Inflammatory macrophage treated with lipopolysaccharide for 4 hours (primary cell): ENCODE data around the gene RPTOR.

Experiments used
- DNase-seq: peaks from one replicate; pipeline ENCODE4 v3.0.0-alpha.2; 2020

Gene RPTOR

DNA sequence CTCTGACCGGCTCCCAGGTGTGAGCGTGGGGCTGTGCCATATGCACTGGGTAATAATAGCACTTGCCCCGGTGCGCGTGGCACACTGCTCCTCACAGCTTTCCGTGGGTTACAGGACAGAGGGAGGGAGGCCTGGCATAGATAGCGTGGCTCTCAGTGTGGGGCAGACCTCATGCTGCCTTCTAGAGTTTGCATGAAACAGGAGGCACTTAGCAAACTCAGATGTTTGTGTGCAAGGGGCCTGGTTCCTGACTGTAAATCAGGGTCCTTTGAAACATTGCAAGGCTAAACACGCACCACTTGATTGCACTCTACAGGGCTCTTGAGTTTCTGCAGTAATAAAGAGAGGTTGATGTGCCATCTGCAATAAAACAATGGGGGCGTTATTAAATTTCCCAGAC, 101.7 kb downstream of the RPTOR start:
- DNase-seq = no peak

DNA sequence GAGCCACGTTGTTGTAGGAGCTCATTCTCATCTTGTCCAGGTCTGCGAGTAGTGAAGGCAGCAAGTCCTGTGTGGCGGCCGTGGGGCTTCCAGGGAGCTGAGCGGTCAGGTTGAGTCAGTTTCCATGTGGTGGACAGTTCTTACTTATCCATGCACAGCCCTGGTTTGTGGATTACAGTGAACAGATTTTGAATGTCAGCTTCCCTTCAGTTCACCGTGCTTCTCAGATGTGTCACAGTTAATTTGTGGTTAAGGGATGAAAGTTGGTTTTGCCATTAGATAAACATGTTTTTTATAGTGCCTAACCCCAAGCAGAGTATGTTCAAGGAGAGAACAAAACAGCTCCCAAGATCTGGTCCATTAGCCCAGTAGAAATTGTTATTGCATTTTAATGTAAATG, 103.1 kb downstream of the RPTOR start:
- DNase-seq = no peak

DNA sequence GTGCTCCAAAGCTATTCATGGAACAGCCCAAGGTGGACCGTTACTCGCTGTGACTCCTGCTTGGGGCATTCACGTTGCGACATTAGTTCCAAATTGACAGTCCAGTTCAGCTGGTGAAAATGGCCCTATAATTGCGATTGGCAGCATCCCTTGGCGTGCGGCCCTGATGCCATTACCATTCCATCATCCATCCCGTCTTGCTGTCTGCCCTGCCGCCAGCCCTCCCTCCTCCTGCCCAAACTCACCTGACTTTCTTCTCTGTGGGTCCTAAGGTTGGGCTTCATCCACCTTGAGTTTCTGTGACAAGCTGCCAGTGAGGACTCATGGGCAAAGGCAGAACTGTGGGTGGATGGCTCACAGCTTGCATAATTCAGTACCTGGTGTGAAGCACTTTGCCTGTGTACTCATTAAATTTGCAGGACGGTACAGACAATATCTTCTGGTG, 104.6 kb downstream of the RPTOR start:
- DNase-seq = no peak

DNA sequence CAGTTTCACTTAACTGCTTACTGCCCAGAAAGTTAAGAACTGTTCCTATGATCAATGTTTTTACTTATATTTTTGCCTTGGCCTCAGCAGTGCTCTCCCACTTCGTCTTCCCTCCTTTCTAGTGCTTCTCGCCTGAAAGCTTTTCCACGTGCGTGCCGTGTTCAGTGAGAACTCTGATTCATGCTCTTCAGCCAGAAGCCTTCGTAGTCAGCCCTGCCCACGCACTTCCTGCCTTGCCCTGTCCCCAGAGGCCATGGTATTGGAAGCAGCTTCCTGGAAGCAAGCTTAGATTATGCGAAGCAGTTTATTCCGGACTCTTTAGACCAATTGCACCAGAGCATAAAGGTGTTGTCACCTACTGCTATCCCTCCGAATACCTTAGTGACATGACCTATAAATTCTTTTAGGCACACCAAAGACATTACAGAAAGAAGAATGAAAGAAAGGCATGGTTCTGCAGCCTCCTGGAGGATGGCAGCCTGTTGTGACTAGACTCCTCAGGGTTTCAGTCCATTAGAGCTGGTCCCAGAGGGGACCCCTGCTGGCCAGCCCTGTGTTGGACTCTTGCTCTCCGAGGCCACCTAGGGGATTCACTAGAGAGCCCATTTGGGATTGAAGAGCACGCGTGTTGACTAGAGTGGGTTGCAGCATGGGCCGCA, 105.2 kb downstream of the RPTOR start:
- DNase-seq = peak; percentile 90

DNA sequence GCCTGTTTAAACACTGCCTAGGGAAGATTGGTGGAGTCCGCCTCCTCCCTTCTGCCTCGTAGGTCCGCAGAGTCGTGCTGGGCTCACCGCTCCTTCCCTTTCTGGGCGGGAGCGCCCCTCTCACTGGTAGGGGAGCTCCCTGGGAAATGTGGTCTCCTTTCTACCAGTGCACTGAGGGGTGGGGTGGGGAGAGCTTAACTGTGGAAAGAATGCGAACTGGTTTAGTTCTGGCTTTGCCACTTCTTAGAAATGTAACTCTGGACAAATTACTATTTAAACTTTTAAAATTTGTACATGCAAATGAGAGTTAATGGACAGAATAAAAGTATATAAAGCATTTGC, 105.7 kb downstream of the RPTOR start:
- no peak for DNase-seq

DNA sequence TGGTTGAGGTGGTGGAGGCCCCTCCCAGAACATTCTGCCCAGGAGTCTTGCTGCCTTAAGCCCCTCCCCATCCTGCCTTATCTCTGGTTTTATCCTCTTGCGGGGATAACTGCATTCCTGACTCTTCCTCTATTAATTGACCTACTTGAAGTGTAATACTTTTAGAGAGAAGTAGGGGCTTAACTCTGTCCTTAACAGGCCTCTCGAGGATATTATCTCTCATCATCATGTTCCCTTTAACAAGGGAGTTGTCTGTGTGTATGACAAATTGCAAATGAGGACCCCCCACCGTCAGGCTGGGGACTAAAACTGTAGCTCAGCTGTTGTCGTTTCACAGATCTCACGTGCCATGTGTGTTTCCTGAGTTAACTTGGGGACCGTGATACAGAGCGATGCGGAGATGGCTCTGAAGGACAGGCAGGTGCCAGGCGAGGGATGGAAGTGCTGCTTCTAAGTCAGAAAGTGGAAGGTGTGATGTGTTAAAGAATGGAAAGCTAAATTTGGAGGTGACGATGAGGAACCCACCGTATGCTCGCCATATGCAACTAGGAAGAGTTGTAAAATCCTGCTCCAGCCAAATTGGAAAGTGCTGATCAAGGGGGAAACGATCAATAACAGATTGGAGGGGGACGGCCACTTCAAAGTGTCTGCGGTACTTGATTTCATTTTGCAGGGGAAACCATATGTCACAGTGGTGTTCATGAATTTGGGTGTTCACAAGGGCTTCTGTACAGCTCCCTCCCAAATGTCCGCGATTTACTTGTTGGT, 106.3 kb downstream of the RPTOR start:
- no peak for DNase-seq

DNA sequence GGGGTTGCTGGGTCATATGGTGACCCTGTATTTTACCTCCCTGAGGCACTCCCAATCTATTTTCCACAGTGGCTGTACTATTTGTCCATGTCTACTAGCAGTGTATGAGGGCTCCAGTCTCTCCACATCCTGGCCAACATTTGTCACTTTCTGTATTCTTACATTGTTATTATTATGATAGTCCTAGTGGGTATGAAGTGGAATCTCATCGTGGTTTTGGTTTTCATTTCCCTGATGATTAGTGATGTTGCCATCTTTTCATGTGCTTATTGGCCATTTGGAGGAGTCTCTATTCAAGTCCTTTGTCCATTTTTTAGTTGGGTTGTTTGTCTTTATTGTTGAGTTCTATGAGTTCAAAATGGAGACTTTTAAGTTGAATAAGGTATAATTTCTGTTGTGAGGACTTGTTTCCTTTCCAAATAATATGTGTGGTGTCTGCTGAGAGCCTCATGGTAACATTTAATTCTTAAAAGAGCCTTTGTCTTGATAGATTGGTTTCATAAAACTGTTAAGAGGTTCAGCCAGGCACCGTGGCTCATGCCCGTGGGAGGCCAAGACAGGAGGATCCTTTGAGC, 108.2 kb downstream of the RPTOR start:
- peak; percentile 12 for DNase-seq

DNA sequence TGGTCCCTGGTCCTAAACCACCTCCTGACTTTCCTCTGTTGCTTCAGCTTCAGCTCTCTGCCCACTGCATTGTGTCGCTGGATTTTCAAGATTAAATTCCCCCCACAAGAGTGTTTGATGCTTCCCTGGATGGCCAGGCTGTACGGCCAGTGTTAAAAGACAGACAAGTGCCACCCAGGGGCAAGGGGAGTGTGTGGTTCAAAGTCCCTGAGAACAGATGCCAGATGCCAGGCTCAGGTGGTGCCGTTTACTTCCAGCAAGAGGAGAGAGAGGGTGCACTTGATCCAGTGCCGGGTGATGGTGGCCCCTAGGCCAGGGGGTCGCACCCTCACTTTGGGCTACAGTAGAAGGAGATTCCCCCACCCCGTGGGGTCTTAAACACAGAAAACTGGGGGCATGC, 109.2 kb downstream of the RPTOR start:
- DNase-seq = no peak

DNA sequence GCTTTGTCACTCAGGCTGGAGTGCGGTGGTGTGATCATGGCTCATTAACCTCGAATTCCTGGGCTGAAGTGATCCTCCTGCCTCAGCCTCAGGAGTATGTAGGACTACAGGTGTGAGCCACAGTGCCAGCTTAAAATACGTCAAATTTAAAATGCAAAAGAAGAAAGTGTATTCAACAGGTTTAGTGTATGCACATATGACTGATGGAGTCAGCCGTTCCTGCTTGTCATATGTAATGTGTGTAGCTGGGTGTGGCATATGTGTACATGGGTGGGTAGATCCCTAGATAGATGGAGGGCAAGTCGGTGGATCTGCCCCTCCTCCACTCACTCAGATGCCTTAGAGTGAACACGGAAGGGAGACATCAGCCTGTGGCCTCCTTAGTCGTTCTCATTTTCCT, 111.0 kb downstream of the RPTOR start:
- DNase-seq = no peak

DNA sequence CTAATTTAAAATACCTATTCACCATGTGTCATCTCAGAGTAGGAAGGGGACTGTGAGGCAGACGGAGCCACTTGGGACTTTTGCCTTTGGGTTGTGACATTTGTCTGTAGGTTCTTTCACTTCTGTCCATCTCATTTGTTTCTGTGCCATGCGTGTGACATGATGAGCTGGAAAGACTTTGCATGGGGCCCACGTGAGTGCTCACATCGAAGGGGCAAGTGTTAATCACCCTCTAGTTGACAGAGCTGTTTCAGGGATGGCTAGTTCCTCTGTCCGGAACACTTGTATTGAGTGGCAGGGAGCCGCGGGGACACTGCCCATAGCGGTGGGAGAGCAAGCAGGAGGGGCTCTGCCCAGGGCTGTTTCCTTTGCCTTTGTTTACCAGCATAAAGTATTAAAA, 112.0 kb downstream of the RPTOR start:
- no peak for DNase-seq

DNA sequence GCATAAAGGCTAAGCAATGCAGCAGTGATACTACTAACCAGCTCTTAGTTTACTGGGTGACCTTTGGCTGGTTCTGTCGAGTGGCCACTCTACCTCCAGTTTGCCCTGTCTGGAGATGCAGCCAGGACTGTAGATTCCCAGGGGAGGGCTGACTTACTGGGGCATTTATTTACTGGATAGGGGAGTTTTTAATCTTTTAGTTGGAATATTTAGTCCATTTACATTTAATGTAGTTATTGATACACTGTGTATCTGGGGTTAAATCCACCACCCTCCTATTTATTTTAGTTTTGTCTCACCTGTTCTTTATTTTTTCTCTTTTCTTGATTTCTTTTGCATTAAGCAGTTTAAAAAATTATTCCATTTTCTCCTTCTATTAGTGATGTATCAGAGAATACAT, 112.9 kb downstream of the RPTOR start:
- no peak for DNase-seq

DNA sequence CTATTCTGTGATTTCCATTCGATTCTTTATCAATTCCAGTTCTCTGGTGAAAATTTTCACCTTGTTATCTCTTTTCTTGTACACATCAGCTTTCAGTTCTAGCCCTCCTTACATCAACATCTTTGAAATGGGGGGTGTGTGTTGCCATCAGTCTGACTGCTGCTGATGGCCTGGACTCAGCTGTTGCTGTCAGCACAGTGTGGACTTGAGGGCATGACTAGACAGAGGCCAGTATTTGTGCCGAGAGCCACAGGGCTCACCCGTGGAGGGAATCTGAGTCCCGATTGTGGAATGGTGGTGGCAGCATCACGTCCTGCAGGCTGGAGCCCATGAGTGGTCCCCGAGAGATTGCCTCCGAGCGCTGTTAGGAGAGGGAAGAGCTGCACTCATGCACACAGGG, 114.2 kb downstream of the RPTOR start:
- DNase-seq = no peak

DNA sequence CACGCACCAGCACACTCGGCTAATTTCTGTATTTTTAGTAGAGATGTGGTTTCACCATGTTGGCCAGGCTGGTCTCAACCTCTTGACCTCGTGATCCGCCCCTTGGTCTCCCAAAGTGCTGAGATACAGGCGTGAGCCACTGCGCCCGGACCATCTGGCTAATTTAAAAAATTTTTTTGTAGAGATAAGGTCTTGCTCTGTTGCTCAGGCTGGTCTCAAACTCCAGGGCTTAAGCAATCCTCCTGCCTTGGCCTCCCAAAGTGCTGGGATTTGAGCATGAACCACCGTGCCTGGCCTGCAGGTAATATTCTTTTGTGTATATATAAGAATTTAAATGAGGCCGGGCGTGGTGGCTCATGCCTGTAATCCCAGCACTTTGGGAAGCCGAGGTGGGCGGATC, 115.0 kb downstream of the RPTOR start:
- no peak for DNase-seq

DNA sequence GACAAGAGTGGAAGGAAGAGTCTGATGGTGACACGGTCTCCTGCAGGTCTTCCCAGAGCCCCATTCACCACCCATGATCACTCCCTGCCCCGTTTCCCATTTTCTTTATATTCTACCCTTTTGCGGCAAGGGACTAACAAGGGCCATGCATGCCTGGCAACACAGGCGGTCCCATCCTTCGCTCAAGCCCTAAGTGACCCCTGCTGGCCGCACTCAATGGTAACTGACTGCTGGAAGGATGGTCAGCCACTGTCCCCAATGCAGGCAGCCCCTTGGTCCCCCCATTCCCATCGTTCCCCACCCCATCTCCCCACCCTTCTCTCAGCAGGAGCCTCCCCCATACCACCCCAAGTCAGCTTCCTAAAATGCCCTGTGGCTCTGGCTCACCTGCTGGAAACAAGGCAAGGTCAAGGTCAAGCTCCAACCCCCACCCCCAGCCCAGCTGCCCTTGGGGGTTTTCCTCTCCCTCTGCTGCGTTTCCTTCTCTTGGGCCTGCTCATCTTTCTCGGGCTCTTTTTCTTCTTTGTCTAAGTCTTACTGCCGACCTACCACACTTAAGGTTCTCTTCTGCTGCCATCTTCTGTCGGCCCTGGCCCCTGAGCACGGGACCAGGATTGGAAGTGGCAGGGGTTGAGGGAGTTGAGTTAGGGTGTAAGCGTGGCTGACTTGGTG, 116.0 kb downstream of the RPTOR start:
- no peak for DNase-seq

DNA sequence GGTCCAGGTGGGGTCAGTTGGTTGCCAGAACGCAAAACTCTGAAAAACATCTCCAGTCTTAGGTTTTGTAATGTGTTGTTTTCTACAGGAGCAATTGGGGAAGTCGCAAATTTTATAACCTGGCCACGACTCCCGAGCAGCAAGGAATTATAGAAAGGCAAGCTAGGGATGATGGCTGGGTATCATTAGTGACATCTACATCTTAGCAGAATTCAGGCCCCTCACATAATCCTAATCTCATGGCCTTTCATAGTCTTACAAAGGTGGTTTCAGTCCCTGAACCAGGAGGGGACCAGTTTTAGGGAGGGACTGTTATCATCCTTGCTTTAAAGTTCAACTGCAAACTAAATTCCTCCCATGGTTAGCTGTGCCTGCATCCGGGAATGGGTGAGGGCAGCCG, 117.9 kb downstream of the RPTOR start:
- DNase-seq = no peak

DNA sequence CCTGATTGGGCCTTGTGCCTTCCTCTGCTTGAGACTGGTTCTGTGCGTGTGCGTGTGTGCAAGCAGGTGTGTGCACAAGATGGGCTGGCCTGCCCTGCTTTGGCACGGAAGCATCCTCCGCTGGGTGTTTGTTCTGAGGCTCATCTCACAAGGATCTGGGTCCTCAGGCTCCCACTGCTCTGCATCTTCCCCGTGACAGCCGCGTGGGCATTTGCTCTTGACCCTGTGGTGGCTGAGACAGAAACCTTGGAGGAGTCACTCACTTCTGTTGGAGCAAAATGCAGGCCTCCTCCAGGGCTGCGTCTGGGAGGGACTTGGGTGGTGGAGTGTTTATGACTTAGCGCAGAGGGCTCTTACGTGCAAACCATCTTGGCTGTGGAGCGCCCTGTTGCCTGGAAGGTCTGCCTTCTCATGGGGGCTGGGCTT, 119.2 kb downstream of the RPTOR start:
- no peak for DNase-seq

DNA sequence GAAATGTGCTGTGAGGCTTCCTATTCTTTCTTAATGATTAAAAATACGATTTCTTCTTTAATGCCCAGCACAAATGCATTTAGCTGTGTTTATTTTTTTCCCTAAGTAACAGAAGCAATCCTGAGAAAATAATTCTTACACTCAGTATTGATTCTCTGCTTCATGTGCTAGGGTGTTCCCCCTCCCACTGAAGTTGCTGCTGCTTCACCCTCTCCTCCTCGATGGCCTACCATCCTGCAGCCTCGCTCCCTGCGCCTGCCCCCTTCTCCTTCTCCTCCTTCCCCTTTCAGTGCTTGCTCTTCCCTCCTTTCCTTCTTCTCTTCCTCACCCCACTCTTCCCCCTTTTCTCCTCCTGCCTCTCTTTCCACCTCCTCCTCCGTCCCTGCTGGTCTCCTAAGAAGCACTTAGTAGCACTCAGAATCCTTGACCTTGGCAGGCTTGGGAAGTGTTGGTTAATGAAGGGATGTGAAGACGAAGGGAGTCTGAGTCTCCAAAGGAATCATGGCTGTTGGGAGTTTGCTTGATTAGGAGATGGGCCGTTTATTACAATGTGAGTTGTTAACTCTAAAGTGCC, 119.7 kb downstream of the RPTOR start:
- DNase-seq = no peak

DNA sequence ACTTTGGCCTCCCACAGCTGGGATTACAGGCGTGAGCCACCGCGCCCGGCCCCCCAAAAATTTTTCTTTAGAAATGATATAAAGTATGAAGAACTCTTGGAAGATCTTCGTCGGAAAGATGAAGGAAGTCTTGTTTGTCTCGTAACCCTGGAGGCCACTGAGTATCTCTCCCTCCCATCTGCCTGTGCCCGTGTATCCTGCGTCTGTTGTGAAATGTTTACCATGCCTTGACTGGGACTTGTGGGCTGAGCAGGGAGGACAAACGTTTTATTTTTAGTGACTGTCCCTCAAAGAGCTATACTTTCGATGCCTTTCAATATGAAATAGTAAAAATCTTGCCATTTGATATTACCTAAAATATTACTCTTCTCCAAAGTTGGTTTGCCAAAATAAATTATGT, 121.2 kb downstream of the RPTOR start:
- no peak for DNase-seq

DNA sequence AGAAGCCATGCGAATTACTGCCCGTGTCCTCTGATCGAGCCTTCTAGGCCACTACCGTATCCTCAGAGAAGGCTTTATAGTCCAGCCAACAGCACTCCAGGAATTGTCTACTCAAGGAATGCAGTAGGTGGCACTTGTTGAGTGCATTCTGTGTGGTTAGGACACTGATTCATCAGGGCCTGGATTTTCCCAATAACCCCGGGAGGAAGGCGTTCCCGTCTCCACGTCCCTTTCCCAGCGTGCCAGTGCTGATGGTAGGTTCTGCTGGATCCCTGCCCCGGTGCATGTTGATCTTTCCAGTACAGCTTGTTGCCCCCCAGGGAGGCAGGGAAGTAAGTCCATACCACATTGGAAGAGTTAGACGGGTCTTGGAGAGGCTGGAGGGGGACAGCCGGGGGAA, 122.2 kb downstream of the RPTOR start:
- DNase-seq = no peak

DNA sequence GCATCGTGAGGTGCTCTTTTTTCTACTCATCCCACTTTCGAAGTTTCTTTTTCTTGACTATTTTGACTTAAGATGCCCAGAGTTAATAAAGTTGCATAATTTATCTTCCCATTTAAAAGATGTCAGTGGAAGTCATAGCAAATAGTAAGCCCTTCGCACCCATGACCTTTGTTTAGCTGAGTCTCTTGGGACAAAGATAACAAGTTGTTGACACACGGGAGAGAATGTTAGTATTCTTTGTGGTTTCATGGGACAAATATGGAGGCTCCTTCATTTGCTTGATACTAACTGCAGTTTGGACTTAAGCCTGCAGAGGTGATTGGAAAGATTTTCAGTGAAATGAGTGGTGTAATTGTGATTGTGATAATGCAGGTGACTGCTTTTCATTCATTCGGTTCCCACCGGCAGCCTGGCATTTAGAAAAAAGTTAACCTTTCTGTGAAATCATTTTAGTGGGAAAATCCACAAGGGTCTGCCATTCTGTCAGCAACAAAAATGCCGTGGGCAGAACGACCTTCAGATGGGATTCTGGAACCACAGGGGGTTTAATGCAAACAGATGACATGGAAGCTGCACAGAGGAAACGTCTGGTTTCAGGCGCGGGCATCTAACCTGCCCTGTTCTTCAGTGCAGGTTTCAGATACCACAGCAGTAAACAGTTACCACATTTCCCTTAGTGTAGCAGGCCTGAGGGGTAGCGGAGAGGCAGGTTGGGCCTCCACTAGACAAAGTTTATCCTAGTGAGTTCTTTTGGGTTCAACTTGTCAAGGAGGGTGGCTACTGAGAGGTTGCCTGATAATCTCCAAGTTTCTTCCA, 123.0 kb downstream of the RPTOR start:
- no peak for DNase-seq

DNA sequence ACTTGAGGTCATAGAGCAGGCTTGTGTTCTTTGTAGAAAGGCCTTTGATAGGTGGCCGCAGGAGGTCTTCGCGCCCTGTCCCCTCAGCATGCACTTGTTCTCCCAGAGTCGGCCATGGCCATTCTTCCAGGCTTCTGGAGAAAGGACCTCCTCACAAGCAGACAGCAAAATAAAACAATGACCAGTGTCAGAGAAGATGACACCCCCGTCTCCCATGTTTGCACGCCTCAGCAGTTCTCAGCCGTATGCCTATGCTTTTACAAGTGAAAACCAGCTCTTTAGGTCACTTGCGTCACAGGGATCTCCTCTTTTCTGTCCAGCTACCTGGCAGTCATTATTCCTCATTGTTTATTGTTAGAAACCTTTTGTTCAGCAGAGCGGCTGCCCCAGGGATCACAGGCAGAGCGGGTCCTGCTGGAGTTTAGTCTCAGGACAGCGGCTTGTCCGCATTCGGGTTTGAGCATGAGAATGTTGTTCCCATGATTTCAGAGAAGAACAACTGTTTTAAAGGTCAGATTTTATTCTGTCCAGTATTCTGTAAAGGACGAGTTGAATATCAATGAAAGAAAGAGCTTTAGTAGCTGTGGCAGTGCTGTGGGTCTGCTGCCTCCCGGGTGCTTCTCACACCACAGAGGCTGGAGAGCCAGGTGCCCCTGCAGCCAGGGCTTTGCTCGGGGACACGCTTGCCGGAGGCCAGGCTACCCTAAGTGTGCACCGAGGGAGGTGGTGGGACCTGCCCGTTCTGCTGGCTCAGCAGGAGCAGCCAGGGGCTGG, 123.9 kb downstream of the RPTOR start:
- no peak for DNase-seq
